CD4-positive, alpha-beta T cell (primary cell): Measurements from ENCODE around the gene GOSR2. TPM values are rescaled to one million over a fixed set of nuclear protein-coding genes. Genes with fewer than 3 reads are reported as not detected.

Experiments
- ATAC-seq: fragments of 200-7000 bp; cut with Tn5 transposase; one replicate; pipeline ENCODE4 v1.10.0; 2022; ENCODE audit warnings: mild to moderate bottlenecking; ENCODE audit not compliant: poor library complexity
- CTCF ChIA-PET: fragments of 350-600 bp; sonication (Branson Sonifier 250); formaldehyde crosslinking; loops from one replicate; lab custom pipeline; 2021; ENCODE audit warnings: antibody characterized with exemption, inconsistent platforms; lab: Charles Lee
- POLR2A ChIA-PET: fragments of 350-600 bp; sonication (Branson Sonifier 250); formaldehyde crosslinking; loops from one replicate; lab custom pipeline; 2021; ENCODE audit warnings: antibody characterized with exemption, inconsistent platforms; lab: Charles Lee
- DNase-seq, 14 experiments: peaks; one replicate each; pipeline ENCODE4 v3.0.0-alpha.2; 2013 to 2020; ENCODE audit warnings: mixed read lengths in 2 of 14
- H3K27ac ChIP-seq, 2 donors: one replicate each; pipeline versions ENCODE4 v1.5.1 to v1.7.0; 2013; ENCODE audit warnings: low read length in 2 of 2, low read depth in 1 of 2, mild to moderate bottlenecking in 1 of 2
- H3K27me3 ChIP-seq, 2 experiments: 1 replicate in 1 of 2; 2 replicates in 1 of 2; pipeline versions ENCODE4 v1.6.1 to v1.7.0; 2013; ENCODE audit warnings: low read length in 2 of 2, control low read depth in 1 of 2, mild to moderate bottlenecking in 1 of 2, moderate library complexity in 1 of 2; ENCODE audit not compliant: insufficient read depth in 2 of 2, control insufficient read depth in 1 of 2
- H3K36me3 ChIP-seq: one replicate; pipeline ENCODE4 v1.6.1; 2013; ENCODE audit warnings: low read length, control low read depth; ENCODE audit not compliant: insufficient read depth
- H3K4me1 ChIP-seq: one replicate; pipeline ENCODE4 v1.6.1; 2013; ENCODE audit warnings: low read length, control low read depth; ENCODE audit not compliant: insufficient read depth
- H3K4me3 ChIP-seq: one replicate; pipeline ENCODE4 v1.5.1; 2013; ENCODE audit warnings: mild to moderate bottlenecking, low read length, moderate library complexity
- H3K9me3 ChIP-seq, 2 experiments: 1 replicate in 1 of 2; 2 replicates in 1 of 2; pipeline versions ENCODE4 v1.6.1 to v1.7.0; 2013; ENCODE audit warnings: low read length in 2 of 2, mild to moderate bottlenecking in 2 of 2, control low read depth in 1 of 2, moderate library complexity in 1 of 2; ENCODE audit not compliant: control insufficient read depth in 1 of 2, insufficient read depth in 1 of 2
- H3K27ac Mint-ChIP-seq: one replicate; pipeline ENCODE4 v1.8.0; 2020; ENCODE audit warnings: mixed read lengths
- H3K27me3 Mint-ChIP-seq: one replicate; pipeline ENCODE4 v1.8.0; 2021; ENCODE audit warnings: mixed read lengths
- H3K36me3 Mint-ChIP-seq: one replicate; pipeline ENCODE4 v1.8.0; 2021; ENCODE audit warnings: low read depth, mixed read lengths
- H3K4me1 Mint-ChIP-seq: one replicate; pipeline ENCODE4 v1.8.0; 2021; ENCODE audit warnings: low read depth, mixed read lengths
- H3K4me3 Mint-ChIP-seq: one replicate; pipeline ENCODE4 v1.8.0; 2020; ENCODE audit warnings: mild to moderate bottlenecking, mixed read lengths
- H3K9me3 Mint-ChIP-seq: one replicate; pipeline ENCODE4 v1.8.0; 2020; ENCODE audit warnings: mixed read lengths
- CTCF ChIP-seq: fragments of 200-600 bp; IDR thresholded peaks from one replicate; pipeline ENCODE4 v1.8.0; 2022; ENCODE audit warnings: antibody characterized with exemption, mild to moderate bottlenecking
- intact Hi-C, 2 experiments: fragments of 100-400 bp; cut with DNase I in 1 of 2; cut with micrococcal nuclease in 1 of 2; formaldehyde crosslinking; loops; one replicate each; pipeline versions ENCODE4 v1.15.1 to v1.9.0; 2023 to 2025; cut with DNase I, micrococcal nuclease
- total RNA-seq, 174 experiments: library from RNA in 2 of 174; stranded (reverse) in 2 of 174; gene quantifications; one replicate each; pipeline ENCODE4 v1.2.3 and lab custom pipeline; 2021 to 2026

GOSR2 gene
- total RNA-seq, 2 experiments from 2014 or later = 46.6 to 51.7 TPM

GRCh38 chr17:46901291-46901690, 21.7 kb upstream of the GOSR2 start:
- ChIA-PET CTCF (interaction anchor here (1.3 kb wide), 1 partner anchor 8 kb away, joined by 5 read pairs; no protein-coding TSS in a partner anchor), POLR2A (no interaction called here)
- DNase-seq = no peak
- intact Hi-C loops = no loop called here
- H3K27ac ChIP-seq = no peak overlapping the region
- H3K27me3 ChIP-seq = no peaks in the 10 kb centered on the region
- H3K4me3 ChIP-seq = no peak overlapping the region
- H3K36me3 ChIP-seq = no peaks in the 10 kb centered on the region
- no peak overlapping the region for H3K27ac Mint-ChIP-seq
- H3K4me1 ChIP-seq = peaks cover 5% of the 10 kb centered on the region
- TF ChIP-seq CTCF = no peak
- H3K4me3 Mint-ChIP-seq = no peak overlapping the region
- no peaks in the 10 kb centered on the region for H3K36me3 Mint-ChIP-seq
- H3K9me3 ChIP-seq = peaks cover 7 to 10% of the 10 kb centered on the region in 2 experiments
- no peaks in the 10 kb centered on the region for H3K4me1 Mint-ChIP-seq
- peaks cover 3% of the 10 kb centered on the region for H3K9me3 Mint-ChIP-seq
- H3K27me3 Mint-ChIP-seq = peaks cover 37% of the 10 kb centered on the region
- no peak for ATAC-seq

GRCh38 chr17:46903762-46904672, 18.9 kb upstream of the GOSR2 start:
- Mint-ChIP-seq H3K4me1 (no peaks in the 10 kb centered on the region), H3K27me3 (peaks cover 20% of the 10 kb centered on the region), H3K36me3 (no peaks in the 10 kb centered on the region), H3K4me3 (no peak overlapping the region), H3K27ac (no peak overlapping the region), H3K9me3 (no peaks in the 10 kb centered on the region)
- intact Hi-C loops = no loop called here
- TF ChIP-seq CTCF = no peak
- Histone ChIP-seq H3K36me3 (no peaks in the 10 kb centered on the region), H3K4me3 (no peak overlapping the region), H3K27ac (no peak overlapping the region), H3K9me3 (peaks cover 3% of the 10 kb centered on the region in 2 experiments), H3K27me3 (peaks cover 0 to 3% of the 10 kb centered on the region in 2 experiments), H3K4me1 (peaks cover 5% of the 10 kb centered on the region)
- no peak for DNase-seq
- no peak for ATAC-seq
- POLR2A ChIA-PET = no interaction called here
- CTCF ChIA-PET = no interaction called here

- Mint-ChIP-seq H3K9me3 (no peaks in the 10 kb centered on the region), H3K4me3 (no peak overlapping the region), H3K27me3 (peaks cover 19% of the 10 kb centered on the region), H3K36me3 (no peaks in the 10 kb centered on the region), H3K4me1 (no peaks in the 10 kb centered on the region), H3K27ac (no peak overlapping the region)
- intact Hi-C loops = no loop called here
- ChIA-PET CTCF (no interaction called here), POLR2A (no interaction called here)
- H3K27ac ChIP-seq = no peak overlapping the region
- H3K4me3 ChIP-seq = no peak overlapping the region
- no peaks in the 10 kb centered on the region for H3K9me3 ChIP-seq
- peaks cover 5% of the 10 kb centered on the region for H3K4me1 ChIP-seq
- H3K27me3 ChIP-seq = peaks cover 0 to 3% of the 10 kb centered on the region in 2 experiments
- no peaks in the 10 kb centered on the region for H3K36me3 ChIP-seq
- TF ChIP-seq CTCF = no peak
- DNase-seq = no peak
- ATAC-seq = no peak
These were observed 14.8 kb upstream of the GOSR2 start for GRCh38 chr17:46908068-46908737.
